ENCODE measurements around the gene RTN4R. TPM values are rescaled to one million over a fixed set of nuclear protein-coding genes. Genes with fewer than 3 reads are reported as not detected.
A peak's percentile ranks its signal among the peaks of the same experiment; 100 is the strongest.

RTN4R gene
- total RNA-seq, 1 donor from 2014 or later = 9.8 TPM

DNA sequence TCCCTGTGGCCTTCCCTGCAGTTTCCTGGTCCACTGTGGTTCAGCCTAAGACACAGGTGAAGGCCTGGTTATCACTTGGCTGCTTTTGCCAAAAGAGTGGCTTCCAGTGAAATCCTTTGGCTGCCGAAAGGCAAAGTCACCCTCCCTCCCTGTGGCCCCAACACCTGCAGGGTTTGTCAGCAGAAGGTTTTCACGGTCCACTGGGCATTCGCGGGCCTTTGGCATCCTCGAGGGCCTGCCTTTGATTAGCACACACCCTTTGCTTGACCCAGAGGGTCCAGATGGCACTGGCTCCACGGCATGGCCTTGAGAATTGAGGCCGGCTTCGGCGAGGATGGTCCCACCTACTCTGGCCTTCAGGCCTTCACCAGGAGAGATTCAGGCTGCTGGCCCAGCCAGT, 35.3 kb downstream of the RTN4R start:
- no peak for DNase-seq
- Histone ChIP-seq H3K9me3 (no peaks in the 10 kb centered on the region), H3K4me3 (no peak overlapping the region), H3K27me3 (no peaks in the 10 kb centered on the region), H3K4me1 (peaks cover 3% of the 10 kb centered on the region), H3K27ac (no peak overlapping the region), H3K36me3 (no peaks in the 10 kb centered on the region)
- intact Hi-C loops (cut with DNase I) = no loop called here
- ATAC-seq = no peak
- TF ChIP-seq CTCF (IDR thresholded peaks at IDR 0.05) = no peak

DNA sequence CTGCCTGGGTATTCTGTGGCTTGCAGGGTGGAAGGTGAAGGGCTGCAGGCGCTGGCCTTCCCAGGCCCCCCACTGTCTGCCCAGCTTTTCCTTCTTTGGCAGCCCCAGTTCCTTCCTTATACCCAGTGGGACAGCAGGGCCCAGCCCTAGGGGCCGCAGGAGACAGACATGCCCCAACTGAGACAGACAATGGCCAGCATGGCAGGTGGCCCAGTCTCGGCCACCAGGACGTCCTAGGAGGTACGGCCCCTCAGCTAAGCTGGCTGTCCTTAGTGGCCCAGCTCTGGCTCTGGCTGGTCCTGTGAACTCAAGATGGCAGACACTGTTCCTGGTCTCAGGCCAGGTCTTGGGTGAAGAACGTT, 35.9 kb downstream of the RTN4R start:
- DNase-seq = no peak
- no peak for TF ChIP-seq CTCF (IDR thresholded peaks at IDR 0.05)
- Histone ChIP-seq H3K36me3 (no peaks in the 10 kb centered on the region), H3K27me3 (no peaks in the 10 kb centered on the region), H3K4me1 (peaks cover 3% of the 10 kb centered on the region), H3K4me3 (no peak overlapping the region), H3K9me3 (no peaks in the 10 kb centered on the region), H3K27ac (no peak overlapping the region)
- intact Hi-C loops (cut with DNase I) = no loop called here
- ATAC-seq = no peak

DNA sequence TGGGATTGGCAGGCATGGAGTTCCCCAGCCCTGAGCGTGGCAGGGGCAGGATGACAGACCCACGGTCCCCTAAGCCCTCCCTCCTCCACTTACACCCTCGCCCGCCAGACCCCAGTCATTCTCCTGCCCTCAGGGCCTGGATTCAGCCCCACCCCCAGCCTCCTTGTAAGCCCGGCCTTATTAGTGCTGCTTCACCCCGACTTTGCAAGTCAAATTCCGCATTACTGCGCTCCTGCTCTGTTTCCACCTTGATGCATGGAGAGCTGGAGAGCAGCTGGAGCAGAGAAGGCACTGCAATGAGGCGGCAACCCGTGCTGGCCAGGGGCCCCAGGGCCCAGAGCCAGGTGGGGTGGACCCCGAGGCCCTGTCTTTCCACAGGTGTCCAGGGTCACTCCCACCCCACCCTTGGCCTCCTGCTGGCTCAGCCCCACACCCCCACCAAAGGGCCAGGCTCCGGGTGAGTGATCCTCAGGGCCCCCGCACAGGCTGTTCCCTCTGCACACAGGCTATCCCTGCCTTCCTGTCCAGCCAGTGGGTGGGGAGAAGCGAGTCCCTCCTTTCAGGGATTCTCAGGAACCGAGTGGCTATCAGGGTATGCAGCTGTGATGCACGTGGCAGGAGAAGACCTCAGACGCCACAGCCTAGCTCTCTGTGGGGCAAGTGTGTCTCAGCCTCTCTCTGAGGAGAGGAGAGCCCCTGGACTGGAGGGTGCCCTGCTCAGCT, 36.4 kb downstream of the RTN4R start:
- ATAC-seq (no peak), DNase-seq (no peak)
- H3K27me3 ChIP-seq = no peaks in the 10 kb centered on the region
- peaks cover 3% of the 10 kb centered on the region for H3K4me1 ChIP-seq
- TF ChIP-seq CTCF (IDR thresholded peaks at IDR 0.05) = no peak
- H3K36me3 ChIP-seq = no peaks in the 10 kb centered on the region
- intact Hi-C loops (cut with DNase I) = no loop called here
- no peak overlapping the region for H3K27ac ChIP-seq
- no peak overlapping the region for H3K4me3 ChIP-seq
- H3K9me3 ChIP-seq = no peaks in the 10 kb centered on the region

GRCh38 chr22:20230777-20231420, 37.2 kb downstream of the RTN4R start:
- Histone ChIP-seq H3K36me3 (no peaks in the 10 kb centered on the region), H3K27ac (no peak overlapping the region)
- intact Hi-C loops (cut with DNase I) = no loop called here

DNA sequence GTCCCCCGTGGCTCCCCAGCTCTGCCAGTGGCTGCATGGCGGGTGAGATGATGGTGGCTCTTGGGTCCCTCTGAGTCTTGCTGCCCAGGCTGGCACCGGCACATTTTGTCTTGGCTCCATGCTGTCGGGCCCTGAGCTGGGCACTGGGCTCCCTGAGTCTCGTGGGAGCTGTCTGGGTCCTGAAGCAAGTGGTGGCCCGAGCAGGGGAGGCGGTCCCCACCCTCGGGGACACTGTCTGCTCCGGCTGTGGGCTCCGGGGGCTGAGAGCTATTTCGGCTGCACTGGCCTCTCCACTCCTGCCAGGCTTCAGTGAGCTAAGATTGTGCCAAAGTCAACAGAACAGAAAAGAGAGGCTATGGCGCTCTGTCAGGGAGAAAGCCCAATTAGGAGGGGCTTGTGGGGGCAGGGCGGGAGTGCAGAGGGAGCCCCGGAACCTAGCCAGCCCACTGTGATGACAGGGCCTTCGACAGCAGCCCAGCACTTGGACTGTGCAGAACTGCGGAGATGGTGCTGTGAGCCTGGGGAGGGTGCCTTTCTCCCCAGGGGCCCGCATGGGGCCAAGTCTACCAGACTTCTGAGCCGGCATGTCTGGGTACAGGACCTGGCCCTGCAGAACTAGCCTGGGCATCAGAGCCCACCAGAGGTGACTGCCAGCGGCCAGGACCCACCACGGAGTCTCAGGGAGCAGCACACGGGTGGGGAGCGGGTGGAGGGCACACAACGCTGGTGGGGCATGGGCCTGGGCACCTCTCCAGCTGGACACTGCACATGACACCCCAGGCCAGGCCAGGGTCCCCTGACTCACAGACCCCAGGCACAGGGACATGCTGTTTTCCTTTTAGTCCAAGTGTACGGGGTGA, 38.0 kb downstream of the RTN4R start:
- H3K9me3 ChIP-seq = no peaks in the 10 kb centered on the region
- peak; percentile 27 for ATAC-seq
- no peak for DNase-seq
- H3K4me1 ChIP-seq = peaks cover 3% of the 10 kb centered on the region
- H3K4me3 ChIP-seq = no peak overlapping the region
- TF ChIP-seq CTCF (IDR thresholded peaks at IDR 0.05) = no peak
- no peak overlapping the region for H3K27ac ChIP-seq
- intact Hi-C loops (cut with DNase I) = no loop called here
- no peaks in the 10 kb centered on the region for H3K36me3 ChIP-seq
- no peaks in the 10 kb centered on the region for H3K27me3 ChIP-seq

More at GRCh38 chr22:20230777-20231420, 37.2 kb downstream of the RTN4R start:
- no peaks in the 10 kb centered on the region for H3K27me3 ChIP-seq
- H3K9me3 ChIP-seq = no peaks in the 10 kb centered on the region
- DNase-seq = no peak
- peaks cover 3% of the 10 kb centered on the region for H3K4me1 ChIP-seq
- TF ChIP-seq CTCF (IDR thresholded peaks at IDR 0.05) = no peak
- H3K4me3 ChIP-seq = no peak overlapping the region
- ATAC-seq = no peak

Measured in upper lobe of right lung (tissue), 1 donor.